Activated gamma-delta T cell treated with Interleukin-2 at 50 U/mL for 16 hours (primary cell): ENCODE data around the gene ARID3A.
"Not testable (repeated sequence)": the region's sequence is repeated elsewhere in the genome, so short reads cannot be mapped to it uniquely, and the experiment has no call there.

Experiments used
- DNase-seq: peaks from one replicate; pipeline ENCODE4 v3.0.0-alpha.2; 2020

ARID3A gene

GRCh38 chr19:925526-926322 is at the start of gene ARID3A:
TSS of gene ARID3A (plus strand) at chr19:926035. CDS start at chr19:929529, 3,494 bp downstream.
- peak; percentile 76 for DNase-seq

GRCh38 chr19:876089-876488 is 49.7 kb upstream of the ARID3A start:
- DNase-seq: no peak

- DNase-seq: no peak
Measured at GRCh38 chr19:876780-877314, 49.0 kb upstream of the ARID3A start.

- DNase-seq: not testable (repeated sequence)
Measured at GRCh38 chr19:877992-878660, 47.7 kb upstream of the ARID3A start.

- not testable (repeated sequence) for DNase-seq
Measured at GRCh38 chr19:878751-879561, 46.9 kb upstream of the ARID3A start.

- no peak for DNase-seq
Measured at GRCh38 chr19:879711-880438, 46.0 kb upstream of the ARID3A start.

- no peak for DNase-seq
Measured at GRCh38 chr19:881385-882071, 44.3 kb upstream of the ARID3A start.

GRCh38 chr19:882871-883497 is 42.9 kb upstream of the ARID3A start:
- DNase-seq: no peak

- no peak for DNase-seq
Measured at GRCh38 chr19:883661-884211, 42.1 kb upstream of the ARID3A start.

- DNase-seq: no peak
Measured at GRCh38 chr19:884420-885211, 41.2 kb upstream of the ARID3A start.

- no peak for DNase-seq
Measured at GRCh38 chr19:885536-886224, 40.2 kb upstream of the ARID3A start.

- DNase-seq: no peak
Measured at GRCh38 chr19:887072-887471, 38.8 kb upstream of the ARID3A start.

- no peak for DNase-seq
Measured at GRCh38 chr19:887599-887998, 38.2 kb upstream of the ARID3A start.

- DNase-seq: peak; percentile 51
Measured at GRCh38 chr19:888581-889385, 37.1 kb upstream of the ARID3A start.

- DNase-seq: no peak
Measured at GRCh38 chr19:889662-890295, 36.1 kb upstream of the ARID3A start.

GRCh38 chr19:890831-891230 is 35.0 kb upstream of the ARID3A start:
- no peak for DNase-seq

- DNase-seq: not testable (repeated sequence)
Measured at GRCh38 chr19:891421-892200, 34.2 kb upstream of the ARID3A start.
